Measurements from ENCODE around the gene KRTAP5-5. TPM values are rescaled to one million over a fixed set of nuclear protein-coding genes. Genes with fewer than 3 reads are reported as not detected.

The KRTAP5-5 gene
- total RNA-seq, 1 donor from 2014 or later, result not detected

DNA sequence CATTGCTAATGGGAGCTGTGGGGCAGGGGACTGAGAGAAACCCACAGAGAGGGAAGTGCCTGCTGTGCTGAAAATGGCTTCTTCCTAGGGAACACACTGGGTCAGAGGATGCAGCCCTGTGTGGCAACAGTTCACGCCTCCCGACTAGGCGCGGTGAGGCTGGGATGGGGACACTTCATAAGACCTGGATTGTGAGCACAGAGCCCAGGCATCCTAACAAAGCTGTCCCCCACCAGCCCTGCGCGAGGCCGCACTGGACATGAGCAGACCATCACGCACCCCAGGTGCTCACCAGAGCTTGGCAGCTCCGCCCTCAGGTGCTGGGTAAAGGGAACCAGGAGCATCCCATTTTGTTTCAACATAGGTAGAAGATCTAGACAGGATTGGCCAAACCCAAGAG lies 5.9 kb upstream of the KRTAP5-5 start:
- DNase-seq (ENCODE audit: low read depth), result no peak
- no peak overlapping the region for H3K4me3 ChIP-seq (ENCODE audit: low read depth, low read length)
- TF ChIP-seq, protein P1, sequence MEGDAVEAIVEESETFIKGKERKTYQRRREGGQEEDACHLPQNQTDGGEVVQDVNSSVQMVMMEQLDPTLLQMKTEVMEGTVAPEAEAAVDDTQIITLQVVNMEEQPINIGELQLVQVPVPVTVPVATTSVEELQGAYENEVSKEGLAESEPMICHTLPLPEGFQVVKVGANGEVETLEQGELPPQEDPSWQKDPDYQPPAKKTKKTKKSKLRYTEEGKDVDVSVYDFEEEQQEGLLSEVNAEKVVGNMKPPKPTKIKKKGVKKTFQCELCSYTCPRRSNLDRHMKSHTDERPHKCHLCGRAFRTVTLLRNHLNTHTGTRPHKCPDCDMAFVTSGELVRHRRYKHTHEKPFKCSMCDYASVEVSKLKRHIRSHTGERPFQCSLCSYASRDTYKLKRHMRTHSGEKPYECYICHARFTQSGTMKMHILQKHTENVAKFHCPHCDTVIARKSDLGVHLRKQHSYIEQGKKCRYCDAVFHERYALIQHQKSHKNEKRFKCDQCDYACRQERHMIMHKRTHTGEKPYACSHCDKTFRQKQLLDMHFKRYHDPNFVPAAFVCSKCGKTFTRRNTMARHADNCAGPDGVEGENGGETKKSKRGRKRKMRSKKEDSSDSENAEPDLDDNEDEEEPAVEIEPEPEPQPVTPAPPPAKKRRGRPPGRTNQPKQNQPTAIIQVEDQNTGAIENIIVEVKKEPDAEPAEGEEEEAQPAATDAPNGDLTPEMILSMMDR (conservative IDR thresholded peaks at IDR 0.05; ENCODE audit: low read depth, low read length), result no peak

DNA sequence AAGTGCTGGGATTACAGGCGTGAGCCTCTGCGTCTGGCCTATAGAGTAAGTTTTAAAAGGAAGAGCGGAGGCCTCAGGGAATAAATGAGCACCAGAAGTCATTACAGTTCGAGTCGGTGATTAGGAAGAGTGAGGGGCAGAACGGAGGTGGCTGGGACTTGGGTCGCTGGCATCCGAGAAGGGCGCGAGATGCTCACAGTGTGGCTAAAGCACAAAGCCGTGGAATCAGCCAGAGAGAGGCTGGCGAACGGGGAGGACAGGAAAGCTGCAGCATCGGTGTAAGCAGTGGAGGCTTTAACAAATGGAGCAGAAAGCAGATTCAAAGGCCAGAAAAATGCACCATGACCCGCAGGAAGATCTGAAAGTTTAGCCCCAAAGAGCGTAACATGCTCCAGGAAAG lies 5.0 kb upstream of the KRTAP5-5 start:
- TF ChIP-seq, protein P1 (conservative IDR thresholded peaks at IDR 0.05; ENCODE audit: low read depth, low read length), result no peak
- H3K4me3 ChIP-seq (ENCODE audit: low read depth, low read length), result no peak overlapping the region
- no peak for DNase-seq (ENCODE audit: low read depth)

DNA sequence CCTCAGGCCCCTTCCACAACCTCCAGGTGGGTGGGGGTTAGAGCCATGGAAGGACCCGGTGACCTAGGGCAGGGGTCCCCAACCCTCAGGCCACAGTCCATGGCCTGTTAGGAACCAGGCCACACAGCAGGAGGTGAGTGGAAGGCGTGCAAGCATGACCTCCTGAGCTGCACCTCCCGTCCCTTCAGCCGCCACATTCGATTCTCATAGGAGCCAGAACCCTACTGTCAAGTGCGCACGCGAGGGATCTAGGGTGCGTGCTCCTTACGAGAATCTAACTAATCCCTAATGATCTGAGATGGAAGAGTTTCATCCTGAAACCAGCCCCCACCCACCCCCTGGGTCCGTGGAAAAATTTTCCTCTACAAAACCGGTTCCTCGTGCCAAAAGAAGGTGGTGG lies 4.0 kb upstream of the KRTAP5-5 start:
- DNase-seq (ENCODE audit: low read depth), result no peak
- no peak overlapping the region for H3K4me3 ChIP-seq (ENCODE audit: low read depth, low read length)
- TF ChIP-seq, protein P1 (conservative IDR thresholded peaks at IDR 0.05; ENCODE audit: low read depth, low read length), result no peak

DNA sequence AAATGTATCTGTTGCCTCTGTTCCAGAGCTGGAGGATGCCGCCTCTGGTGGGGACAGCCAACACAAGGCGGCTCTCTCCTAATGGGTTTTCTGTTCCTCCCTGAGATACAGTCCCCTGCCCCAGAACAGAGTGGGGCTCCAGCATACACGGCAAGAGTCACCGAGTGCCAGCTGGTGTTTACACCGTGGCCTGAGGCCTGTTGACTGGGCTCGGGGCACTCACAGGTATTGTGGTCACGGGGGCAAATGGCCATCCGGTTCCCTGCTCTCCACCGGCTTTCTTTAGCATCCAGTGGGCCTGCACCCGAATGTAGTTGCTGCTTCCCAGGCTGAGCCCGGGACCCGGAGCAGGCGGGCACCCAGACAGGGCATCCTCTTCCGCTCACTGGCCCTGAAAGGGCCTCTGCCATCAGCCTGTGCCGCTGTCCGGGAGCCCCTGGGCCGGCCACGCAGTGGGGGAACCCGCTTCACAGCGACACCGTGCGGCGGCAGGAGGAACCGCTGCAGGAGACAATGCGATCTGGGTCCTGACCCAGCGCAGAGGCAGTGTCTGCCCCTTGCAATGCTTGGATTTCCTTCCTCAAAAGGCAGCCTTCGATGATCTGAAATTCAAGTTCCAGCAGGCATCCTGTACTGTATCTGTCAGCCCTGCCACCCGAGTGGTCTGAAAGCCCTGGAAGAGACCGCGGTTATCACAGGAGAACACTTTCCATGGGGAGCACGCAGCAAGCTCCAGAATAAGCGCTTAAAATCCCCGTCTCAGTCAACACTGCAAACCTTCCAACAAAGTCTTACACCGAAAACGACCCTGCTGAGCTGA lies 859 bp upstream of the KRTAP5-5 start:
- TF ChIP-seq, protein P1 (conservative IDR thresholded peaks at IDR 0.05; ENCODE audit: low read depth, low read length), result peak; percentile 87
- no peak overlapping the region for H3K4me3 ChIP-seq (ENCODE audit: low read depth, low read length)
- DNase-seq (ENCODE audit: low read depth), result no peak

DNA sequence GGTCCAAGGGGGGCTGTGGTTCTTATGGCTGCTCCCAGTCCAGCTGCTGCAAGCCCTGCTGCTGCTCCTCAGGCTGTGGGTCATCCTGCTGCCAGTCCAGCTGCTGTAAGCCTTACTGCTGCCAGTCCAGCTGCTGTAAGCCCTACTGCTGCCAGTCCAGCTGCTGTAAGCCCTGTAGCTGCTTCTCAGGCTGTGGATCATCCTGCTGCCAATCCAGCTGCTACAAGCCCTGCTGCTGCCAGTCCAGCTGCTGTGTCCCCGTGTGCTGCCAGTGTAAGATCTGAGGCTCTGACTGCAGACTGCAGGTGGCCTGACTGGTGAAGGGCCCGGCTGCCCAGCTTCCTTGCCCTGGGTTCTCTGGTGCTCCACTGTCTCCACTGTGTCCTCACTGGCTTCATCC lies 696 bp downstream of the KRTAP5-5 start:
- TF ChIP-seq, protein P1 (conservative IDR thresholded peaks at IDR 0.05; ENCODE audit: low read depth, low read length), result no peak
- no peak overlapping the region for H3K4me3 ChIP-seq (ENCODE audit: low read depth, low read length)
- no peak for DNase-seq (ENCODE audit: low read depth)

DNA sequence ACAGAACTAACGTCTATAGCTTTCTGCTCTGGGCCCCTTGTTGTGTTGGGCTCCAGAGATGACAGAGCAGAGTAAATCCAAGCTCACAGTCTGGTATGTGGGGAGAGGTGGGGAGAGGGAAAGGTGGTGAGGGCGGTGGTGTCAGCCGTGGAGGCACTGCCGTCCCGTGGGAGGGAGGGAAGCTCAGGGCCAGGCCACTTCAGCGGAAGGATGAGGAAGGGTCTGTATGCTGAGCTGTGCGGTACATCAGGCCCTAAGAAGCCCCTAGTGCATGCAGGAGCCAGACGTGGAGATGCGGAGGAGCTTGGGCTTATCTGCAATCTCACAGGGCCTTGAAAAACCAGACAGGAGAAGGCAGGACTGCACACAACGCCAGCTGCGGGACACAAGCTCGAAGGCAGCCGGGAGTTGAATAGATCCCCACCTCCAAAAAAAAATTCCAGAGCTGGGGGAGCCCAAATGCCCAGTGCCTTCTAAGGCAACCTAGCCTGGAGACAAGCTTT lies 1.5 kb downstream of the KRTAP5-5 start:
- no peak for DNase-seq (ENCODE audit: low read depth)
- TF ChIP-seq, protein P1 (conservative IDR thresholded peaks at IDR 0.05; ENCODE audit: low read depth, low read length), result no peak
- H3K4me3 ChIP-seq (ENCODE audit: low read depth, low read length), result no peak overlapping the region
